Left lung (tissue), 10 donors: ENCODE results near the gene MAP3K15. TPM values are rescaled to one million over a fixed set of nuclear protein-coding genes. Genes with fewer than 3 reads are reported as not detected.
"Not testable (repeated sequence)": the region's sequence is repeated elsewhere in the genome, so short reads cannot be mapped to it uniquely, and the experiment has no call there.

ENCODE experiments used
- ATAC-seq: fragments of 200-7000 bp; cut with Tn5 transposase; one replicate; pipeline ENCODE4 v1.9.1; 2020; ENCODE audit warnings: moderate library complexity
- DNase-seq, 4 donors: peaks; one replicate each; pipeline ENCODE4 v3.0.0-alpha.2; 2013 to 2020
- H3K27ac ChIP-seq, 2 donors: fragments of 200-600 bp; sonication (generic) in 1 of 2; one replicate each; pipeline versions ENCODE4 v1.5.0 to v1.8.0; 2020 to 2021
- H3K27me3 ChIP-seq, 2 donors: fragments of 200-600 bp; sonication (generic) in 1 of 2; one replicate each; pipeline versions ENCODE4 v1.5.0 to v1.8.0; 2020 to 2021
- H3K36me3 ChIP-seq, 2 donors: fragments of 200-600 bp; sonication (generic) in 1 of 2; one replicate each; pipeline versions ENCODE4 v1.5.0 to v1.8.0; 2020 to 2021
- H3K4me1 ChIP-seq, 2 donors: fragments of 200-600 bp; one replicate each; pipeline ENCODE4 v1.8.0; 2021
- H3K4me3 ChIP-seq, 2 donors: fragments of 200-600 bp; sonication (generic) in 1 of 2; one replicate each; pipeline versions ENCODE4 v1.5.0 to v1.8.0; 2020 to 2021; ENCODE audit warnings: mild to moderate bottlenecking in 1 of 2
- H3K9me3 ChIP-seq, 2 donors: fragments of 200-600 bp; sonication (generic) in 1 of 2; one replicate each; pipeline versions ENCODE4 v1.5.0 to v1.8.0; 2020 to 2021
- intact Hi-C, 2 donors: fragments of 100-400 bp; cut with DNase I; formaldehyde crosslinking; loops; one replicate each; pipeline versions ENCODE4 v1.11.2 to v1.14.2; 2022
- polyA plus RNA-seq, 6 donors: library from polyadenylated mRNA; unstranded; fragments of 120-200 nt; gene quantifications; one replicate each; pipeline ENCODE4 v1.2.1, GENCODE V29; 2013; ENCODE audit not compliant: insufficient read length in 6 of 6
- total RNA-seq, 2 donors: library from RNA; stranded (reverse); fragmentation: NEBNext Ultra II Directional; extraction: Animal tissue kit (Norgen Biotek cat#: 25700); gene quantifications; one replicate each; pipeline ENCODE4 v1.2.1, GENCODE V29; 2021
- TF ChIP-seq, protein P1 (sequence below), 2 donors: fragments of 200-600 bp; sonication (generic) in 1 of 2; IDR thresholded peaks; one replicate each; pipeline versions ENCODE4 v1.5.0 to v1.8.0; 2021; ENCODE audit warnings: antibody characterized with exemption in 2 of 2
- donor health status: DM: no; HTN: yes; CAD: no.
- donor health status: DM: no; HTN: no; CAD: no.

The MAP3K15 gene
- total and polyA plus RNA-seq, 8 donors, result 0.24 to 2.0 (median 1.6) TPM

DNA sequence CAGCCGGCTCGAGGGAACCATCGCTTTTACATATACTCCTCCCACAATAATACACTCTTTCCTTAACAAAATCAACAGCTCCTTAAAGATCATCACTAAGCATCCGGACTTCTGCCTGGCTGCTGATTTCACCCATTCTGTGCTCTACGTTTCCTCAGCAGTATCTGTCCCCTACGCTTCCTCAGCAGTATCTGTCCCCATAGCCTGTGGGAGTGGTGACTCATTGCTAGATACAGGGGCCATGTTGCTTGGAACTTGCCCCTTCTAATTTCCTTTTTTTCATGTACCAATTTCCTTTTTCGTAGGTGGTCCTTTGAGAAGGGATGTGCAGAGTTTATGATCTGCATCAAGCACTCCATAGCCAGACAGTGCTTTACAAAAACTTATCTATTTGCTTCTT lies 18.6 kb downstream of the MAP3K15 start:
- no peaks in the 10 kb centered on the region for H3K36me3 ChIP-seq
- intact Hi-C loops, result no loop called here
- no peak for DNase-seq
- ATAC-seq, result no peak
- H3K27ac ChIP-seq, result no peak overlapping the region
- no peaks in the 10 kb centered on the region for H3K27me3 ChIP-seq
- H3K4me1 ChIP-seq, result no peaks in the 10 kb centered on the region
- no peak overlapping the region for H3K4me3 ChIP-seq
- H3K9me3 ChIP-seq, result no peaks in the 10 kb centered on the region
- TF ChIP-seq, protein P1, sequence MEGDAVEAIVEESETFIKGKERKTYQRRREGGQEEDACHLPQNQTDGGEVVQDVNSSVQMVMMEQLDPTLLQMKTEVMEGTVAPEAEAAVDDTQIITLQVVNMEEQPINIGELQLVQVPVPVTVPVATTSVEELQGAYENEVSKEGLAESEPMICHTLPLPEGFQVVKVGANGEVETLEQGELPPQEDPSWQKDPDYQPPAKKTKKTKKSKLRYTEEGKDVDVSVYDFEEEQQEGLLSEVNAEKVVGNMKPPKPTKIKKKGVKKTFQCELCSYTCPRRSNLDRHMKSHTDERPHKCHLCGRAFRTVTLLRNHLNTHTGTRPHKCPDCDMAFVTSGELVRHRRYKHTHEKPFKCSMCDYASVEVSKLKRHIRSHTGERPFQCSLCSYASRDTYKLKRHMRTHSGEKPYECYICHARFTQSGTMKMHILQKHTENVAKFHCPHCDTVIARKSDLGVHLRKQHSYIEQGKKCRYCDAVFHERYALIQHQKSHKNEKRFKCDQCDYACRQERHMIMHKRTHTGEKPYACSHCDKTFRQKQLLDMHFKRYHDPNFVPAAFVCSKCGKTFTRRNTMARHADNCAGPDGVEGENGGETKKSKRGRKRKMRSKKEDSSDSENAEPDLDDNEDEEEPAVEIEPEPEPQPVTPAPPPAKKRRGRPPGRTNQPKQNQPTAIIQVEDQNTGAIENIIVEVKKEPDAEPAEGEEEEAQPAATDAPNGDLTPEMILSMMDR (IDR thresholded peaks at IDR 0.05), result no peak

DNA sequence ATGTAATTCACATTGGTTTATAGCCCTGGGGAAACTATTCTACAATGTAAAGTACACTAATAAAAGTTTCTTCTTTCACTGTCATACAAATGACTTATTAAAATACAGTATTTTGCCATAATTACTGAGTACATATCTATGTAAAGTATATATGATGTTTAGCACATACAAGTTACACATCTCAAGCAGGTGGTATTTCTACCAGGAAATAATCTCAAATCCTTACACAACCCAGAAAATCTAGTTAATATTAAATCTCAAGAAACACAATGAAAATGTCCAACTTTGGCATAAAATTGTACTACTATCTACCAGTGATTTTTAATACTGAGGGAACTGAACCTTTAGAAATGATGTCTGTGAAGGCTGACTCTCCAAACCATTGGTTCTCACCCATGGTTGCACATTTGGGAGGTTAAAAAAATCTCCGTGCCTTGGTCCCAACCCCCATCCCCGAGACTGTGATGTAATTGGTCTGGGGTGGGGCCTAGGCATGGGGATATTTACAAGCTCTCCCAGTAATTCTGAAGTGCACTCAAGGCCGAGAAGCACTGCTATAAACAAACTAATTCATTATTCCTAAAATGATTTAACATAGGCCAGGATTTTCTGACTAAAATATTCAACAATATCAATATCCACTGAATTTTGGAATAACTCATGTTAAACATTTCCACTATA lies 27.6 kb downstream of the MAP3K15 start:
- intact Hi-C loops, result no loop called here
- ATAC-seq (peak; percentile 91), DNase-seq (peak in 1 of 4 donors; percentile 21)

DNA sequence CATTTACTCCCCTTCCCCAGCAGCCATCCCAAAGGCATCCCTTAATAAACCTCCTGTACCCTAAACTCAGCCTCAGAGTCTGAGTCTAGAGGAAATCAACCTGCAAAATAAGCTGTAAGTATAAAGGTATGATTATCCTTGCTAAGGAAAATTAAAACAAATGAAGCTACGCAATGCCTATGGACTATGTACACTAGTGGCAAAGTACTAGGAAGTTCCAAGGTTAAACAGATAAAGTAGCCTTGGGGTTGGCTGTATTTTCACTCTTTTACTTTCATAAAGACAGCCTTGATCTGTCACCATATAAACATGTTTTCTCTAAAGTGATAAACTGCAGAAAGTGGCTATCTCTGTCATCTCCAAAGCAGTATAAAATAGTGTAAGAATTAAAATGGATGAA lies 35.9 kb downstream of the MAP3K15 start:
- ATAC-seq, result no peak
- Histone ChIP-seq H3K9me3 (no peaks in the 10 kb centered on the region), H3K4me1 (no peaks in the 10 kb centered on the region), H3K4me3 (no peak overlapping the region), H3K27ac (no peak overlapping the region), H3K36me3 (no peaks in the 10 kb centered on the region), H3K27me3 (no peaks in the 10 kb centered on the region)
- DNase-seq, result no peak
- intact Hi-C loops, result no loop called here
- TF ChIP-seq, protein P1 (IDR thresholded peaks at IDR 0.05), result no peak

More for the DNA sequence above, 27.6 kb downstream of the MAP3K15 start:
- H3K9me3 ChIP-seq, result no peaks in the 10 kb centered on the region
- H3K27me3 ChIP-seq, result no peaks in the 10 kb centered on the region
- H3K4me3 ChIP-seq, result no peak overlapping the region
- no peaks in the 10 kb centered on the region for H3K4me1 ChIP-seq
- H3K36me3 ChIP-seq, result no peaks in the 10 kb centered on the region
- TF ChIP-seq, protein P1 (IDR thresholded peaks at IDR 0.05), result no peak
- no peak overlapping the region for H3K27ac ChIP-seq

DNA sequence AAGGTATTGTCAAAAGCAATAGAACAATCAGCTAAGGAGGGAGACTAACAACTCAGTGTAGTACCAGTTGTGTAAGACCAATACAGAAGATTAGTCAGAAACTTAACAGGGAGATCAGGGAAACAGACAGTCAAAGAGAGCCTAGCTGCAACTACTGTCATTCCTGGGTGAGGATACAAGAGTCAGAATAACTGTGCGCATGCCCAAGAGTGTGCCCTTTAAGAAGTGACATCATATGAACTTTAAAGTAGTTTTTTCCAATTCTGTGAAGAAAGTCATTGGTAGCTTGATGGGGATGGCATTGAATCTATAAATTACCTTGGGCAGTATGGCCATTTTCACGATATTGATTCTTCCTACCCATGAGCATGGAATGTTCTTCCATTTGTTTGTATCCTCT lies 46.9 kb downstream of the MAP3K15 start:
- H3K27ac ChIP-seq, intact Hi-C loops, H3K4me3 ChIP-seq, H3K9me3 ChIP-seq, H3K4me1 ChIP-seq, H3K27me3 ChIP-seq, ATAC-seq, DNase-seq, H3K36me3 ChIP-seq: not testable (repeated sequence)

DNA sequence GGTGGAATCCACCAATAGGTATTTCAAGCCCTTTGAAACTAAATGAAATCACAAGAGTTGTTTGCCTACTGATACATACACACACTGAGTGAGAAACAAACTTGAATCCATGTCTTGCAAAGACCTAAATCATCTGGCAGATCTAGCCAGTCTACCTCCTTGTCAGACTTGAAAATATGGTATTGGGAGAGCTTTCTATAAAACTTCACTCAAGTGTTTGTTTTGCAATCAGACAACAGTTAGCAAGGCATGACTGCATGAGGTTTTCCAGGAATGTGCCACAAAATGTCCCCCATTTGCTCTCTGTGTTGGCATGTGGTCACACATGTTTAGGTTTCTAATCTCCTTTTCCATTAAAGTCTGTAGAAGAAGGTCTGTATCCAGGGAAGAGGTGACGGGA lies 52.4 kb downstream of the MAP3K15 start:
- Histone ChIP-seq H3K4me1 (no peaks in the 10 kb centered on the region), H3K27me3 (no peaks in the 10 kb centered on the region), H3K27ac (no peak overlapping the region), H3K36me3 (no peaks in the 10 kb centered on the region), H3K4me3 (no peak overlapping the region), H3K9me3 (no peaks in the 10 kb centered on the region)
- TF ChIP-seq, protein P1 (IDR thresholded peaks at IDR 0.05), result no peak
- intact Hi-C loops, result no loop called here
- ATAC-seq (peak; percentile 64), DNase-seq (peak in 1 of 4 donors; percentile 9)

DNA sequence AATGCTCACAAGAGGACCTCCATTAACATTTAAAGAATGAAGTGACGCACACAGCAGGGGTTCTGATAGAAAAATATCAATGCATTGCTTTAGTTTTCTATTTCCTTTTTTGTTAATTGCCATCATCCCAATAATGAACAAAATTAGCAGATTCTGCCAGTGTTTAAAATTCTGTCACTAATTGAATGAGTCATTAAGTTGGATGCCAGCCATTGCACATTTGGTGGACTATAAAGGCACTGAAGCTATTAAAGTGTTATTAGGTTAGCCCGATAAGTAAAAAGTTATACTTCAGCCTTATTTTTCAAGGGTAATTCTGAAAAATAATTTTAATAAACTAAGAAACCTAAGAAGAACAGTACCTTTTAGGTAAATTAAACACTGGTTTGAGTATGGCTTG lies 53.1 kb downstream of the MAP3K15 start:
- no peak for DNase-seq
- no peaks in the 10 kb centered on the region for H3K36me3 ChIP-seq
- intact Hi-C loops, result no loop called here
- H3K4me1 ChIP-seq, result no peaks in the 10 kb centered on the region
- no peak overlapping the region for H3K27ac ChIP-seq
- no peak for ATAC-seq
- TF ChIP-seq, protein P1 (IDR thresholded peaks at IDR 0.05), result no peak
- no peak overlapping the region for H3K4me3 ChIP-seq
- H3K27me3 ChIP-seq, result no peaks in the 10 kb centered on the region
- no peaks in the 10 kb centered on the region for H3K9me3 ChIP-seq
